Endothelial cell of umbilical vein (primary cell): ENCODE results near the gene THBD. TPM values are rescaled to one million over a fixed set of nuclear protein-coding genes. Genes with fewer than 3 reads are reported as not detected.

ENCODE experiments used
- BruUV-seq: library from RNA; stranded (reverse); fragments of 400-500 nt; replicated peaks from 2 replicates; lab custom pipeline; 2021; lab: Mats Ljungman, UMichigan
- CTCF ChIA-PET: fragments of 300-600, 350-600 bp; sonication (Branson Sonifier 250); formaldehyde crosslinking; loops from one replicate; lab custom pipeline; 2021; ENCODE audit warnings: antibody characterized with exemption, inconsistent platforms; lab: Charles Lee
- POLR2A ChIA-PET: fragments of 300-600, 350-600 bp; sonication (Branson Sonifier 250); formaldehyde crosslinking; loops from one replicate; lab custom pipeline; 2021; ENCODE audit warnings: antibody characterized with exemption, inconsistent platforms; lab: Charles Lee
- DNase-seq: peaks from one replicate; pipeline ENCODE4 v3.0.0-alpha.2; 2011; ENCODE audit warnings: low read depth, low spot score
- FAIRE-seq: peaks from 2 replicates; lab custom pipeline; 2011; peaks lifted over from hg19 to GRCh38; lab: Jason Lieb, UNC
- H2AFZ ChIP-seq: 2 replicates; pipeline ENCODE4 v1.6.0; 2012; ENCODE audit warnings: low read depth, low read length, control low read depth, inconsistent platforms
- H3K27ac ChIP-seq: 2 replicates; pipeline ENCODE4 v1.5.1; 2011; ENCODE audit warnings: low read depth, mild to moderate bottlenecking, control low read depth, low read length, moderate library complexity; ENCODE audit not compliant: insufficient read depth
- H3K27me3 ChIP-seq, 2 experiments: 2 replicates each; pipeline versions ENCODE4 v1.6.0 to v1.6.1; 2011; ENCODE audit warnings: low read length in 2 of 2, mixed read lengths in 1 of 2; ENCODE audit not compliant: control insufficient read depth in 2 of 2, insufficient read depth in 2 of 2
- H3K36me3 ChIP-seq, 2 experiments: 2 replicates in 1 of 2; 3 replicates in 1 of 2; pipeline ENCODE4 v1.5.1; 2011; ENCODE audit warnings: low read length in 2 of 2, mild to moderate bottlenecking in 1 of 2, moderate library complexity in 1 of 2; ENCODE audit not compliant: control insufficient read depth in 2 of 2, insufficient read depth in 2 of 2; ENCODE audit errors: extremely low read depth in 1 of 2
- H3K4me1 ChIP-seq: 3 replicates; pipeline ENCODE4 v1.5.1; 2011; ENCODE audit warnings: mild to moderate bottlenecking, low read length; ENCODE audit not compliant: control insufficient read depth, insufficient read depth; ENCODE audit errors: extremely low read depth
- H3K4me2 ChIP-seq: 2 replicates; pipeline ENCODE4 v1.6.1; 2011; ENCODE audit warnings: low read length, control low read depth, mixed read lengths; ENCODE audit not compliant: insufficient read depth
- H3K4me3 ChIP-seq, 3 experiments: fragments of 200-600 bp in 1 of 3; sonication (generic), shearing (Covaris generic) in 1 of 3; replicated peaks in 1 of 3; 2 replicates each; pipeline ENCODE4 v1.5.1; 2011 to 2016; ENCODE audit warnings: control low read depth in 3 of 3, low read length in 3 of 3, mild to moderate bottlenecking in 2 of 3, inconsistent platforms in 1 of 3, low read depth in 1 of 3, moderate library complexity in 1 of 3; ENCODE audit not compliant: insufficient read depth in 1 of 3
- H3K79me2 ChIP-seq: 2 replicates; pipeline ENCODE4 v1.6.0; 2012; ENCODE audit warnings: low read length, inconsistent platforms; ENCODE audit not compliant: control insufficient read depth, insufficient read depth
- H3K9ac ChIP-seq: replicated peaks from 2 replicates; pipeline ENCODE3; 2011; ENCODE audit warnings: low read length, control low read depth; ENCODE audit not compliant: insufficient read depth; ENCODE audit errors: extremely low read depth
- H3K9me1 ChIP-seq: replicated peaks from 3 replicates; pipeline ENCODE4 v1.6.0; 2011; ENCODE audit warnings: mild to moderate bottlenecking, low read length; ENCODE audit not compliant: control insufficient read depth, insufficient read depth; ENCODE audit errors: extremely low read depth
- H3K9me3 ChIP-seq: replicated peaks from 2 replicates; pipeline ENCODE4 v1.5.1; 2012; ENCODE audit warnings: low read length, inconsistent platforms; ENCODE audit not compliant: control insufficient read depth, insufficient read depth
- H4K20me1 ChIP-seq: replicated peaks from 2 replicates; pipeline ENCODE3; 2011; ENCODE audit warnings: mild to moderate bottlenecking, low read length; ENCODE audit not compliant: control insufficient read depth, insufficient read depth; ENCODE audit errors: extremely low read depth
- CTCF ChIP-seq, 2 donors: IDR thresholded peaks; 1 replicate in 1 of 2; 2 replicates in 1 of 2; pipeline ENCODE4 v1.5.1; 2011; ENCODE audit warnings: low read length in 2 of 2, mild to moderate bottlenecking in 2 of 2, moderate library complexity in 2 of 2, control low read depth in 1 of 2, inconsistent platforms in 1 of 2, low read depth in 1 of 2; ENCODE audit not compliant: insufficient read depth in 1 of 2; ENCODE audit errors: extremely low read depth in 1 of 2
- EZH2 ChIP-seq: IDR thresholded peaks from 2 replicates; pipeline ENCODE4 v1.6.1; 2012; ENCODE audit warnings: borderline replicate concordance, low read depth, mild to moderate bottlenecking, moderate library complexity, low read length, inconsistent platforms; ENCODE audit not compliant: severe bottlenecking
- FOS ChIP-seq: IDR thresholded peaks from 2 replicates; pipeline ENCODE4 v1.6.1; 2011; ENCODE audit warnings: mild to moderate bottlenecking, low read length, moderate library complexity, borderline replicate concordance; ENCODE audit not compliant: insufficient read depth
- GATA2 ChIP-seq: IDR thresholded peaks from 2 replicates; pipeline ENCODE4 v1.7.0; 2011; ENCODE audit warnings: low read depth, mild to moderate bottlenecking, moderate library complexity, mixed read lengths, low read length; ENCODE audit not compliant: insufficient read length, insufficient read depth
- JUN ChIP-seq: IDR thresholded peaks from 2 replicates; pipeline ENCODE4 v1.6.1; 2011; ENCODE audit warnings: borderline replicate concordance, low read depth; ENCODE audit not compliant: insufficient read length, insufficient read depth
- MAX ChIP-seq: IDR thresholded peaks from 2 replicates; pipeline ENCODE4 v1.6.1; 2011; ENCODE audit not compliant: insufficient read depth, insufficient read length
- MYC ChIP-seq: IDR thresholded peaks from one replicate; pipeline ENCODE4 v1.6.1; 2011; ENCODE audit warnings: mild to moderate bottlenecking, low read depth, low read length
- POLR2A ChIP-seq: IDR thresholded peaks from 2 replicates; pipeline ENCODE4 v1.6.1; 2012; ENCODE audit warnings: low read depth, mild to moderate bottlenecking, control low read depth, low read length
- POLR2AphosphoS5 ChIP-seq: IDR thresholded peaks from 2 replicates; pipeline ENCODE4 v1.6.1; 2012; ENCODE audit warnings: low read depth, mild to moderate bottlenecking, control low read depth, low read length, moderate library complexity; ENCODE audit not compliant: insufficient read depth
- dilution Hi-C: fragments of 300-500 bp; cut with MboI; formaldehyde crosslinking; loops from one replicate; pipeline ENCODE4 v1.15.0; 2019; ENCODE audit warnings: low sequenced_read_pairs; ENCODE audit not compliant: extremely low pct_ligation_motif_present
- intact Hi-C: fragments of 100-400 bp; cut with micrococcal nuclease; formaldehyde crosslinking; loops from one replicate; pipeline ENCODE4 v1.10.0; 2022
- polyA plus RNA-seq, 4 experiments: library from polyadenylated mRNA; depleted of rRNA in 3 of 4; stranded (reverse) in 3 of 4; unstranded in 1 of 4; fragments of >200 nt; gene quantifications; 2 replicates each; pipeline versions ENCODE4 v1.2.1 to v1.2.3, GENCODE V29; 2011 to 2012; ENCODE audit warnings: missing spikeins in 1 of 4
- total RNA-seq: library from RNA; stranded (reverse); gene quantifications from 2 replicates; pipeline ENCODE4 v1.2.3, GENCODE V29; 2021

The THBD gene
- total and polyA plus RNA-seq, 2 donors (not counting 3 experiments of a cell fraction or from before 2014, with no cell fraction given) = 17.1 to 28.0 TPM

DNA sequence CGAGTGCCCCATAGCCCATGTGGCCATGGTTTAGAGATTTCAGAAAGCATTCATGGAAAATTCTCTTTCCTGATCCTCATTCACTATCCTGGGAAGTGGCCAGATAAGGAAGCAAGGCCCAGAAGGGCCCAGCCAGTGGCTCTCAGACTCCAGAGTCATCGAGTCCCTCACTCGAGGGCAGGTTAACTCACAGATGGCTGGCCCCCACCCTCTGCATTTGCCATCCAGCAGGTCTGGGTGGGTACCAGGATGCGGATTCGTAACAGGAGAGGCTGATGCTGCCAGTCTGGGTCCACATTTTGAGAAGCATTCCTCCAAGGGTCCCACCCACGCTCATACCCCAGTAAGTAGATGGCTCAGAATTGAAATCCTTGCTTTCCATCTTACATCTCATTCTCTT is 18.1 kb downstream of the THBD start:
- no TSS peak for BruUV-seq
- Histone ChIP-seq H3K4me3 (no peak overlapping the region), H3K4me2 (no peak overlapping the region), H3K9me1 (no peaks in the 10 kb centered on the region), H3K4me1 (no peaks in the 10 kb centered on the region), H3K27ac (no peak overlapping the region), H2AFZ (no peak overlapping the region), H3K27me3 (peaks cover 10 to 14% of the 10 kb centered on the region in 2 experiments), H3K79me2 (no peaks in the 10 kb centered on the region), H4K20me1 (no peaks in the 10 kb centered on the region), H3K9me3 (no peaks in the 10 kb centered on the region), H3K9ac (no peak overlapping the region), H3K36me3 (no peaks in the 10 kb centered on the region)
- dilution Hi-C loops = no loop called here
- intact Hi-C loops = no loop called here
- CTCF ChIA-PET = no interaction called here
- DNase-seq (no peak), FAIRE-seq (no peak)
- POLR2A ChIA-PET = no interaction called here
- no peak for TF ChIP-seq CTCF (IDR thresholded peaks at IDR 0.05; ENCODE audit: extremely low read depth in 1 of 2, insufficient read depth in 1 of 2, low read depth in 1 of 2, low read length in 2 of 2)
- no peak for TF ChIP-seq POLR2A
- no peak for TF ChIP-seq MAX
- TF ChIP-seq FOS = no peak
- no peak for TF ChIP-seq GATA2
- no peak for TF ChIP-seq MYC
- no peak for TF ChIP-seq JUN
- TF ChIP-seq EZH2 = no peak
- no peak for TF ChIP-seq POLR2AphosphoS5
